Progenitor cell of endocrine pancreas (in vitro differentiated cells): ENCODE measurements around the gene EFNB1. TPM values are rescaled to one million over a fixed set of nuclear protein-coding genes. Genes with fewer than 3 reads are reported as not detected.

Experiments
- DNase-seq: peaks from one replicate; pipeline ENCODE4 v3.0.0; 2021; ENCODE audit warnings: low spot score; ENCODE audit not compliant: unreplicated experiment
- H3K27ac Mint-ChIP-seq: 2 replicates; pipeline ENCODE4 v1.8.0; 2021; ENCODE audit warnings: mild to moderate bottlenecking, moderate library complexity, mixed read lengths
- H3K27me3 Mint-ChIP-seq: 2 replicates; pipeline ENCODE4 v1.8.0; 2021; ENCODE audit warnings: mixed read lengths
- H3K36me3 Mint-ChIP-seq: 2 replicates; pipeline ENCODE4 v1.8.0; 2022; ENCODE audit warnings: mixed read lengths; ENCODE audit not compliant: insufficient read depth
- H3K4me1 Mint-ChIP-seq: 2 replicates; pipeline ENCODE4 v1.8.0; 2021; ENCODE audit warnings: low read depth, mixed read lengths
- H3K4me3 Mint-ChIP-seq: 2 replicates; pipeline ENCODE4 v1.8.0; 2021; ENCODE audit warnings: low read depth, mild to moderate bottlenecking, moderate library complexity, mixed read lengths
- H3K9me3 Mint-ChIP-seq: 2 replicates; pipeline ENCODE4 v1.8.0; 2021; ENCODE audit warnings: low read depth, mixed read lengths
- total RNA-seq: library from RNA; stranded (reverse); gene quantifications from 2 replicates; pipeline ENCODE4 v1.2.1, GENCODE V29; 2021
- TF ChIP-seq, protein P1 (sequence below): fragments of 200-600 bp; sonication (generic); IDR thresholded peaks from one replicate; pipeline ENCODE4 v1.5.0; 2021; ENCODE audit warnings: antibody characterized with exemption, mild to moderate bottlenecking; ENCODE audit not compliant: unreplicated experiment

EFNB1 gene
- total RNA-seq, 1 donor from 2014 or later: 16.9 TPM

DNA sequence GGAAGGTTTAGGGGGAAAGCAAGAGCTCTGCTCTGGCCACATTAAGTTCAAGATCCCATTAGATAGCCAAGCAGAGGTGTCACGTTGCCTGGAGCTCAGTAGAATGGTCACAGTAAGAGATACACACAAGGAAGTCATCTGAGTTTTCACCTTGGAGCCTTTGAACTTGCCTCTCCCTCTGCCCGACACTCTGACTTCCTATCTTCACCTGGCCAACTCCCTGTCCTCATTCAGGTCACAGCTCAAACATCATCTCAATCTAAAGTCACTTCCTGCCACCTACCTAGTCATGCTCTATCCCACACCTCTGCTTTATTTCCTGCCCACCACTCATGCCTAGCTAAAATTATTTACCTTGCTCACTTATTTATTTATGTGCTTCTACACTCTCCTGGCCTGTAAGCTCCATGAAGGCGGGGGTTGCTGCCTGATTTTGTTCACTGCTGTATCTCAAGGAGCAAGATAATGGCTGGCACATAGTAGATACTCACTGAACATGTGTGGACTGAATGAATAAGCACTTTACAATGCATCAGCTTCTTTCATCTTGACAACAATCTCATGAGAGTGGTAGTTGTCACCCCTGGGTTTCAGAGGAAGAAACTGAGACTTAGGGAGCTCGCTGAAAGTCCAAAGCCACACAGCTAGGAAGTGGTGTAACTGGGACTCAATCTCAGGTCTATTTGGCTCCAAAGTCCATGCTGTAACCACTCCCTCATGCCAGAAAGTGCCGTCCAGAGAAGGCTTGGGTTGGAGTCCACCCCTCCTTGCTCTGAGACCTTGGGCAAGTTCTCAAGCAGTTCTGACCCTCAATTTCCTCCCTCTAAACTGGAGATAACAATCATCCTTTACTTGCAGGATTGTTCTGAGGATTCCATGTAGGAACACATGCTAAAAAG lies 40.3 kb downstream of the EFNB1 start:
- H3K27me3 Mint-ChIP-seq: peaks cover 4% of the 10 kb centered on the region
- TF ChIP-seq, protein P1, sequence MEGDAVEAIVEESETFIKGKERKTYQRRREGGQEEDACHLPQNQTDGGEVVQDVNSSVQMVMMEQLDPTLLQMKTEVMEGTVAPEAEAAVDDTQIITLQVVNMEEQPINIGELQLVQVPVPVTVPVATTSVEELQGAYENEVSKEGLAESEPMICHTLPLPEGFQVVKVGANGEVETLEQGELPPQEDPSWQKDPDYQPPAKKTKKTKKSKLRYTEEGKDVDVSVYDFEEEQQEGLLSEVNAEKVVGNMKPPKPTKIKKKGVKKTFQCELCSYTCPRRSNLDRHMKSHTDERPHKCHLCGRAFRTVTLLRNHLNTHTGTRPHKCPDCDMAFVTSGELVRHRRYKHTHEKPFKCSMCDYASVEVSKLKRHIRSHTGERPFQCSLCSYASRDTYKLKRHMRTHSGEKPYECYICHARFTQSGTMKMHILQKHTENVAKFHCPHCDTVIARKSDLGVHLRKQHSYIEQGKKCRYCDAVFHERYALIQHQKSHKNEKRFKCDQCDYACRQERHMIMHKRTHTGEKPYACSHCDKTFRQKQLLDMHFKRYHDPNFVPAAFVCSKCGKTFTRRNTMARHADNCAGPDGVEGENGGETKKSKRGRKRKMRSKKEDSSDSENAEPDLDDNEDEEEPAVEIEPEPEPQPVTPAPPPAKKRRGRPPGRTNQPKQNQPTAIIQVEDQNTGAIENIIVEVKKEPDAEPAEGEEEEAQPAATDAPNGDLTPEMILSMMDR: no peak
- H3K4me3 Mint-ChIP-seq: no peak overlapping the region
- H3K27ac Mint-ChIP-seq: no peak overlapping the region
- peaks cover 9% of the 10 kb centered on the region for H3K9me3 Mint-ChIP-seq
- H3K4me1 Mint-ChIP-seq: peaks cover 7% of the 10 kb centered on the region
- no peaks in the 10 kb centered on the region for H3K36me3 Mint-ChIP-seq
- no peak for DNase-seq

DNA sequence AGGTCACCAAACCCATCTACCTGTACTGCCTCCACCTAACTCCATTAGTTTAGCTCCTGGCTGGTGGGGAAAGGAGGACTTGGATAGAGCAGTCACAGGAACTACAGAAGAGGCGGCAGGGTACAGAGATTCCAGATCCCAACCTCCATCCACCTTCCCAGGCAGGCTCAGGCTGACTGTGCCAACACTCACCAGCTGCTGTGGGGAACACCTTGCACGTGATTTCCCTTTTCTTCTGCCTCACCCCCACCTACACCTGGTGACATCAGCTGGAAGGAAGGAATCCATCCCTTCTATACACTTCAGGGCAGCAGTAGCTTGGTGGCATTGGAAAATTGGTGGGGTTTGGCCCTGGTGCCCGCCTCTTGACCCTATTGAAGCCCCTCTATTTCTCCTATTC lies 41.5 kb downstream of the EFNB1 start:
- Mint-ChIP-seq H3K27me3 (peaks cover 4% of the 10 kb centered on the region), H3K9me3 (peaks cover 13% of the 10 kb centered on the region), H3K4me3 (no peak overlapping the region), H3K36me3 (no peaks in the 10 kb centered on the region), H3K4me1 (peaks cover 7% of the 10 kb centered on the region), H3K27ac (no peak overlapping the region)
- no peak for DNase-seq
- TF ChIP-seq, protein P1: no peak

DNA sequence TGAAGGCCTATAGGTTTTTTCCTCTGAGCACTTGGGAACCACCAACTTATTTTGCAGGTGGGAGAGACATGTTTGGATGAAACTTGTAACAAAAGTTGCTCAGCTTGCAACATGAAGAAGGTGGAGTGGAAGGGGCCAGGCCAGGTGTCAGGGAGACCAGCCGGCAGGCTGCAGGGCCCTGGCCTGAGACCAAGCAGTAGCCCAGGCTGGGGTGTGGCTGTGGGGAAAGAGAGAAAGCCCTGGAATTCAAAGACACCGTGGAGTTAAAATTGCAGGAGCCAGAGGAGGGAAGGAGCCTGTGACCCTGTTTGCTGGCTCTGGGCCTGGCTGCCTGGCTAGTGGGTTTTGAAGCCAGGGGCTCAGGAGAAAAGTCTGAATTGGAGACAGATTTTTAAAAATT lies 43.4 kb downstream of the EFNB1 start:
- Mint-ChIP-seq H3K4me3 (no peak overlapping the region), H3K27ac (no peak overlapping the region), H3K27me3 (peaks cover 4% of the 10 kb centered on the region), H3K9me3 (peaks cover 14% of the 10 kb centered on the region), H3K4me1 (peaks cover 7% of the 10 kb centered on the region), H3K36me3 (no peaks in the 10 kb centered on the region)
- DNase-seq: no peak
- TF ChIP-seq, protein P1: no peak

DNA sequence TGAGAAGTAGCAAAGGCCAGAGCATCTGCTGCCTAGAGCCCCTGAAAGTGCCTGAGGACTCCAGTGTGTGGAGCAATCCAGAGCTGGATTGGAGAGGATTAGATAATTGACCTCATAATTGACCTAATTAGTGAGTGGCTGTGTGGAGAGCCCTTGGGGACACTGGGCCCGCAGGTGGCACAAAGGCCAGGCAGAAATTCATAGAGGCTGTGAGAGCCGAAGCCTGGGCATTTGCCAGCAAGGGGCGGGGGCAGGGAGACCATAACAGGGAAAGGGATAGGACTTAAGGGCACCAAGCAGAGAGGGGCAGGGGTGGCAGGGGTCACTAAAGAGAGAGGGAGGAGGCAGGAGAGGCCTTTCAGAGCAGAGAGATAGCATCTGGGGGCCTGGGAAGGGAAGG lies 45.3 kb downstream of the EFNB1 start:
- TF ChIP-seq, protein P1: no peak
- H3K4me1 Mint-ChIP-seq: peaks cover 2% of the 10 kb centered on the region
- H3K27ac Mint-ChIP-seq: no peak overlapping the region
- no peak for DNase-seq
- H3K9me3 Mint-ChIP-seq: peaks cover 8% of the 10 kb centered on the region
- H3K36me3 Mint-ChIP-seq: no peaks in the 10 kb centered on the region
- no peaks in the 10 kb centered on the region for H3K27me3 Mint-ChIP-seq
- H3K4me3 Mint-ChIP-seq: no peak overlapping the region

DNA sequence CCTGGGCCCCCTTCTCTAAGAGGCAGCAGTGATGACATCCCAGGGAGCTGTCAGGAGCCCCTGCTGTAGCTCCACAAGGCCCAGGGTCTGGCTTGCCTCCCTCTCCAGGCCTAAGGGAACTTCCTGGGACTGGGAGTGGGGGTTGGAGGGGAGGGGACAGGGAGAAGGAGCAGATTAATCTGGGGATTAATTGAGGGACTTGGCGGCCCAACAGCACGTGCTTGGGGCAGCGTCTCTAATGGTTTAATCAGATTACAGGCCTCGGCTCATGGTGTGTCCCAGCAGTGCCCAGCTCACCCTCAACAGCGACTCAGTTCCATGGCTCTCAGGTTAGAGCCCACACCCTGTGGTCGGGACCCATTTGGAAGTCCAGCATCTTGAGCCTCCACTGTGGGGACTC lies 47.9 kb downstream of the EFNB1 start:
- TF ChIP-seq, protein P1: no peak
- Mint-ChIP-seq H3K27ac (no peak overlapping the region), H3K4me3 (no peak overlapping the region), H3K4me1 (peaks cover 5% of the 10 kb centered on the region), H3K36me3 (no peaks in the 10 kb centered on the region), H3K9me3 (peaks cover 8% of the 10 kb centered on the region), H3K27me3 (no peaks in the 10 kb centered on the region)
- no peak for DNase-seq
